NB4 (cell line): ENCODE results near the gene CDK13.
"Not testable (repeated sequence)": the region's sequence is repeated elsewhere in the genome, so short reads cannot be mapped to it uniquely, and the experiment has no call there.

Experiments
- DNase-seq: peaks from one replicate; pipeline ENCODE4 v3.0.0; 2010; ENCODE audit warnings: low read depth
- H3K4me3 ChIP-seq: one replicate; pipeline ENCODE4 v1.5.1; 2011; ENCODE audit warnings: mild to moderate bottlenecking, low read depth, low read length, moderate library complexity
- MYC ChIP-seq: IDR thresholded peaks from 2 replicates; pipeline ENCODE4 v1.6.1; 2011; ENCODE audit warnings: low read depth, low read length
- POLR2A ChIP-seq: IDR thresholded peaks from 2 replicates; pipeline ENCODE4 v1.6.1; 2011; ENCODE audit warnings: mild to moderate bottlenecking; ENCODE audit not compliant: insufficient read length; ENCODE audit errors: extremely low read depth
- TF ChIP-seq, protein P1 (sequence below): IDR thresholded peaks from one replicate; pipeline ENCODE4 v1.5.1; 2012; ENCODE audit warnings: low read depth, low read length
- TF ChIP-seq, protein P2 (sequence below): IDR thresholded peaks from 2 replicates; pipeline ENCODE4 v1.6.1; 2011; ENCODE audit warnings: low read depth, low read length

CDK13 gene

DNA sequence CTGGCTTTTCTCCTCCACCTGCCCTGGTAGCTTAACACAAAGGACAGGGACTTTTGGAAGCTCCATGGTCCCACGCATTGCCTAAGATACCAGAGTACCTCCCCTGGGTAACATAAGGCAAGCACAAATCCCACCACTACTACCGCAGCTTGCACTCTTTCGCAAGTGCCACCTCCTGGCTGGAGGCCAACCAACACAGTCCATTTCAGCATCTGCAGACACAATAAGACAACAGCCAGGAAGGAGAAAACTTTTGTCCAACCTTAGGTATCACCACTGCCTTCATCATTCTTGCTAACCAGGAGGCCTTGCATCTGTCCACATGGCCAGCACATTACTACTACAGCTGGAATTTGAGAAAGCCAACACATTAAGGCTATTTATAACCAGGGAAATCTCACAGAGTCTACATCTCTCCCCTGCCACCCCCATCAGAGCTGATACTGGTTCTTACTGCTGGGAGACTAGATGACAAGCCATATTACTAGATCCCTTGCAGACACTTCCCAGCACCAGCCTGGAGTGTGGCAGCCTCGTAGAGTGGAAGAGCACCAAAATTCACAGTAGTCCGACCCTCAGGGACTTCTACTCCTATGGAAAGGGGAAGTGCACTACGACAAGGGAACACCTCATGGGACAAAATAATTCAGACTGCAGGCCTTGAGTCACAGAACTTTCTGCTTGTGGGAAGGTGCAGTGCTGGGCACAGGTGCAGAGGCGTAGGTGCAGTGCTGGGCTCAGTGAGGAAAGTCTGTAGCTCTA lies 39.8 kb upstream of the CDK13 start:
- TF ChIP-seq POLR2A: no peak
- TF ChIP-seq, protein P1, sequence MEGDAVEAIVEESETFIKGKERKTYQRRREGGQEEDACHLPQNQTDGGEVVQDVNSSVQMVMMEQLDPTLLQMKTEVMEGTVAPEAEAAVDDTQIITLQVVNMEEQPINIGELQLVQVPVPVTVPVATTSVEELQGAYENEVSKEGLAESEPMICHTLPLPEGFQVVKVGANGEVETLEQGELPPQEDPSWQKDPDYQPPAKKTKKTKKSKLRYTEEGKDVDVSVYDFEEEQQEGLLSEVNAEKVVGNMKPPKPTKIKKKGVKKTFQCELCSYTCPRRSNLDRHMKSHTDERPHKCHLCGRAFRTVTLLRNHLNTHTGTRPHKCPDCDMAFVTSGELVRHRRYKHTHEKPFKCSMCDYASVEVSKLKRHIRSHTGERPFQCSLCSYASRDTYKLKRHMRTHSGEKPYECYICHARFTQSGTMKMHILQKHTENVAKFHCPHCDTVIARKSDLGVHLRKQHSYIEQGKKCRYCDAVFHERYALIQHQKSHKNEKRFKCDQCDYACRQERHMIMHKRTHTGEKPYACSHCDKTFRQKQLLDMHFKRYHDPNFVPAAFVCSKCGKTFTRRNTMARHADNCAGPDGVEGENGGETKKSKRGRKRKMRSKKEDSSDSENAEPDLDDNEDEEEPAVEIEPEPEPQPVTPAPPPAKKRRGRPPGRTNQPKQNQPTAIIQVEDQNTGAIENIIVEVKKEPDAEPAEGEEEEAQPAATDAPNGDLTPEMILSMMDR: peak; percentile 27
- TF ChIP-seq MYC: no peak
- TF ChIP-seq, protein P2, sequence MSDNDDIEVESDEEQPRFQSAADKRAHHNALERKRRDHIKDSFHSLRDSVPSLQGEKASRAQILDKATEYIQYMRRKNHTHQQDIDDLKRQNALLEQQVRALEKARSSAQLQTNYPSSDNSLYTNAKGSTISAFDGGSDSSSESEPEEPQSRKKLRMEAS: 0 out of 2 replicates have a peak, but pooled peaks have one; percentile 4
- DNase-seq: peak; percentile 96
- H3K4me3 ChIP-seq: peak overlapping the region; percentile 62

DNA sequence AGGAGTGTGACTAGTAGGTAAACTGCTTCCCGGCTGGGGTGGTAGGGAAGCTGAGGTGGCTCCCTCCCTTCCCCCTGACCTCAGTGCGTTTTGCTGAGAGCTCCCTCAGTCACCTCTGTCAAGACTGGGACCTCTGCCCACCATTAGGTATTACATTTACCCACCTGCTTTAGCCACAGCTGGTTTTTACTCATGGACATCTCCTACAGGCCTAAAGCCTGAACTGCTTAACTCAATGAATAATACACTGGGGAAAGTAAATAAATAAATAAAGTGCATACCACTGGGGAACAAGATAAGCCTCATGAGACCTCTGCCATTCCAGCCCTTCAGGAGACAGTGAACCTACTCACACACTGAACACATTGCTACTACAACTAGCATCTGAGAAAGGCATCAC lies 38.9 kb upstream of the CDK13 start:
- no peak overlapping the region for H3K4me3 ChIP-seq
- TF ChIP-seq, protein P2: no peak
- no peak for TF ChIP-seq POLR2A
- TF ChIP-seq, protein P1: no peak
- no peak for DNase-seq

GRCh38 chr7:39915847-39916246 lies 34.2 kb upstream of the CDK13 start:
- H3K4me3 ChIP-seq: not testable (repeated sequence)
- peak; percentile 28 for DNase-seq

GRCh38 chr7:39919646-39920045 lies 30.4 kb upstream of the CDK13 start:
- no peak overlapping the region for H3K4me3 ChIP-seq
- DNase-seq: no peak
- TF ChIP-seq POLR2A (no peak), MYC (no peak)
- TF ChIP-seq, protein P2: no peak
- TF ChIP-seq, protein P1: no peak

DNA sequence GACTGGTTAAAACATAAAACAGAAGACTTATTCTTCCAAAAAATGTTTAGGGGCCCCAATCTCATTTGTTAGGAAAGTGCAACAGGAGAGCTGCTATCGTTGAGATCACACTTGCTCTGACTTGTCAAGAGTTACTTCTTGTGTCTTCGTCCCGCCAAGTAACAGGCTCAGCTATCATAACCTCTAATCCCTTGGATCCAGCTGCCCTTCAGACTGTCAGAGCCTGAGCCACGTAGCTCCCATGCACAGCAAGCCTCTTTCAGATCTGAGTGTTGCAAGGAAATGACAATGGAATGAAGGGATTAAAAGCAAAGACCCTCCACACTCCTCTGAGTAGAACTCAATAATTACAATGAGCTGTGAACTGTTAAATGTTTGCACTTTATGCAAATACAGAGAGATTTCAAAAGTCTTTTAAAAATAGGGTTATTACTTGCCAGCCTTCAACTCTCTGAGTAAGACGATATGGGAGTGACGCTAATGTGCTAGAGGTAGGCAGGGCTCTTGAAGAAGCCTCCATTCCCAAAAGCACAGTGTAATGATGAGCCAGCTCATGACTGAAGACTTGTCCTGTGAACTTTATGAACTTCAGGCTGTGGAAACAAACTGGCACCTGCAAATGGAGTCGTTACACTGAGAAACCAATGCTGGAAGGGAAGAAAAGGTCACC lies 28.4 kb upstream of the CDK13 start:
- no peak for DNase-seq
- H3K4me3 ChIP-seq: no peak overlapping the region
- no peak for TF ChIP-seq MYC
- no peak for TF ChIP-seq POLR2A
- TF ChIP-seq, protein P1: no peak
- TF ChIP-seq, protein P2: no peak

DNA sequence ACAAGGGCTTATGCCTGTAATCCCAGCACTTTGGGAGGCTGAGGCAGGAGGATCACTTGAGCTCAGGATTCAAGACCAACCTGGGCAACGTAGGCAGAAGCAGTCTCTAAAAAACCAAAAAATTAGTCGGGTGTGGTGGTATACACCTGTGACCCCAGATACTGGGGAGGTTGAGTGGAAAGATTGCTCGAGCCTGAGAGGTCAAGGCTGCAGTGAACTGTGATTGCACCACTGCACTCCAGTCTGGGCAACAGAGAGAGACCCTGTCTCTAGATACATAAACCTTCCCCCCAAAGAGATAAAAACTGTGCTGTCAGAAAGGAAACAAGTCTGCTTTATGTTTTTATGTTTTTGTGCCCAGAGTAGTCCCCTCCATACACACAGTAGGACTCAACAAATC lies 27.5 kb upstream of the CDK13 start:
- DNase-seq: no peak
- no peak overlapping the region for H3K4me3 ChIP-seq
- TF ChIP-seq POLR2A: no peak
- TF ChIP-seq, protein P1: no peak
- TF ChIP-seq, protein P2: no peak
